ENCODE results near the gene ABR.

DNA sequence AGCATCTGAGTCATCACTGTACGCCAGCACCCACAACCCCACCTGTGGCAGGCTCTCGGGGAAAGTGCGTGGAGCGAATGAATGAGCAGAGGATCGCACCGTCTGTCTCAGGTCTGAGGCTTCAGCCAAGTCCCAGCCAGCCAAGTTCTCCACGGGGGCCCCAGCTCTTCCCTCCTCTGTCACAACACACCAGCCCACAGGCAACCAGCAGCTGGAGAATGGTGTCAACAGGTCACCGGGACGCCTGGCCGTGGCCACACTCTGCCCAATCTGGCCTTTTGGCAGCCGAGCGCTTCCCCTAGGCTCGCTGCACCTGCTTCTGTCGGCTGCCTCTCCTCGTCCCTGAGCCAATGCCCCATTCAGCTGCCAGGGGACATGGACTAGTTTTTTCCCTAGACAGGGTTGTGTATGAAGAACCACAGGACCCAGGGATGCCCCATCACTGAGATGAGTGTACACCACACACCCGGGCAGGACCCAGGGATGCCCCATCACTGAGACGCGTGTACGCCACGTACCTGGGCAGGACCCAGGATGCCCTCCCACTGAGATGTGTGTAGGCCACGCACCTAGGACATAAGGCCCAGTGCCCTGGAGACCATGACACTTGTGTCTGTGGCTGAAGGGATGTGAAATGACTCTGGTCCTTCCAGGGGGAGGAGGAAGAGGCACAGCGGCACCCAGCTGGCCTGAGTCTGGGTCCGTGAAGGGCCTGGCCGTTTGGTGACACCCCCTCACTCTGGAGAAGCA lies 52.8 kb downstream of the ABR start:
- TF ChIP-seq CTCF (conservative IDR thresholded peaks at IDR 0.05; ENCODE audit: low read length) (no peak), EZH2phosphoT487 (IDR thresholded peaks at IDR 0.05; ENCODE audit: borderline replicate concordance) (no peak)

Data from Loucy (cell line).